ENCODE data around the gene ARID3B. TPM values are rescaled to one million over a fixed set of nuclear protein-coding genes. Genes with fewer than 3 reads are reported as not detected.

ARID3B gene
- total RNA-seq, 5 donors from 2014 or later (not counting 1 experiment from before 2014, with no cell fraction given) = 36.2 to 48.7 (median 42.9) TPM

DNA sequence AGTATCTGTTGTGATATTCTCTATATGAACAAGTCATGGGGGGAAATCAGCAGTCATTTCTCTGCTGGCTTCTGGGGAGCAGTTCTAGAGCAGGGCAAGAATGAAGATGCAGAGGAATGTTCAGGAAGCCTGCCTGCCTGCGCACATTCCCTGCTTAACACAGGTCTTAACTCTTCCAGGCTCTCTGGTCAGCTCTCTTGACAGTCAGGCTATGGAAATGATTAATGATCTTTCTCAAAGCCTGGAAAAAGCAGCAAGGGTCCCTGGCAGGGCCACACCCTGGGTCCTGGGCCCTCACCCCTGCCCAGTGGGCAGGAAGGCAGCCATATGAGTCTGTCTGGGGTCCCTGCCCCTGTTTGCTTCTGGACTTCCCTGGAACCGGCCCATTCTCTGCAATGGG, 43.2 kb downstream of the ARID3B start:
- DNase-seq (no peak), ATAC-seq (replicated peaks in 1 of 4) (no peak)
- H3K27me3 ChIP-seq (replicated peaks in 1 of 2; ENCODE audit: control insufficient read depth in 2 of 2, extremely low read depth in 1 of 2, insufficient read depth in 2 of 2, low read length in 1 of 2) = no peaks in the 10 kb centered on the region
- peak overlapping the region in 1 of 2 donors; percentile 53 for H3K27ac Mint-ChIP-seq
- no peak overlapping the region for H3K4me3 ChIP-seq (ENCODE audit: control insufficient read depth in 1 of 2, extremely low read depth in 1 of 2, low read length in 1 of 2)
- peaks cover 23% of the 10 kb centered on the region for H3K36me3 Mint-ChIP-seq
- H3K9me3 Mint-ChIP-seq = no peaks in the 10 kb centered on the region
- 70% methylated on average over 2 of the region's 2 CpGs for WGBS (ENCODE audit: insufficient coverage)
- ChIA-PET POLR2A (no interaction called here), CTCF (no interaction called here)
- H3K4me1 Mint-ChIP-seq = no peaks in the 10 kb centered on the region
- H3K4me1 ChIP-seq (ENCODE audit: control insufficient read depth in 1 of 2, extremely low read depth in 1 of 2, insufficient read depth in 2 of 2, low read length in 2 of 2) = no peaks in the 10 kb centered on the region
- H3K4me3 Mint-ChIP-seq = no peak overlapping the region
- H3K9me3 ChIP-seq = no peaks in the 10 kb centered on the region
- H3K27me3 Mint-ChIP-seq = no peaks in the 10 kb centered on the region
- H3K27ac ChIP-seq (ENCODE audit: low read length) = no peak overlapping the region
- peaks cover 9 to 63% of the 10 kb centered on the region in 2 donors for H3K36me3 ChIP-seq (ENCODE audit: control insufficient read depth in 2 of 2, extremely low read depth in 1 of 2, insufficient read depth in 1 of 2, low read length in 1 of 2)

DNA sequence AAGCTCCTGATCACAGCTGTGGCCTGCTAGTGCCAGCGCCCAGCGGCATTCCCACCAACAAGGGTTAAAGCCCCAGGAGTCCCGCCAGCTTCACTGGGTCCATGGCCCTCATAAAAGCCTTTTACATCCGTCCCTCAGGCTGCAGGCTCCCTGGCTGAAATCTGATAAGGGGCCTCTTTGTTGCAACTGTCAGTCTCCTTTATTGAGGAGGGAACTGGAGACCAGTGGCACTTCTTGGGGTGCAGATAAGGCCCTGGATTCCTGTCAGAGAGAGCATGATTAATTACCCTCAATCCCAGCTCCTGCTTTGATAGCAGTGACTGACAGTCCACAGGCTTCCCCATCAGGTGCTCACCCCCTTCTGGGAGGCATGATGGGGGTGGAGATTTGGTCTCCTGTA, 43.8 kb downstream of the ARID3B start:
- H3K4me1 Mint-ChIP-seq = no peaks in the 10 kb centered on the region
- ChIA-PET CTCF (no interaction called here), POLR2A (no interaction called here)
- no peaks in the 10 kb centered on the region for H3K4me1 ChIP-seq (ENCODE audit: control insufficient read depth in 1 of 2, extremely low read depth in 1 of 2, insufficient read depth in 2 of 2, low read length in 2 of 2)
- ATAC-seq (replicated peaks in 1 of 4) (no peak), DNase-seq (no peak)
- 90% methylated on average over 2 of the region's 4 CpGs for WGBS (ENCODE audit: insufficient coverage)
- no peaks in the 10 kb centered on the region for H3K27me3 Mint-ChIP-seq
- no peak overlapping the region for H3K4me3 Mint-ChIP-seq
- peak overlapping the region in 1 of 2 donors; percentile 53 for H3K27ac Mint-ChIP-seq
- H3K4me3 ChIP-seq (ENCODE audit: control insufficient read depth in 1 of 2, extremely low read depth in 1 of 2, low read length in 1 of 2) = no peak overlapping the region
- no peaks in the 10 kb centered on the region for H3K9me3 ChIP-seq
- no peak overlapping the region for H3K27ac ChIP-seq (ENCODE audit: low read length)
- H3K27me3 ChIP-seq (replicated peaks in 1 of 2; ENCODE audit: control insufficient read depth in 2 of 2, extremely low read depth in 1 of 2, insufficient read depth in 2 of 2, low read length in 1 of 2) = no peaks in the 10 kb centered on the region
- no peaks in the 10 kb centered on the region for H3K9me3 Mint-ChIP-seq
- peaks cover 21% of the 10 kb centered on the region for H3K36me3 Mint-ChIP-seq
- H3K36me3 ChIP-seq (ENCODE audit: control insufficient read depth in 2 of 2, extremely low read depth in 1 of 2, insufficient read depth in 1 of 2, low read length in 1 of 2) = peaks cover 9 to 64% of the 10 kb centered on the region in 2 donors

DNA sequence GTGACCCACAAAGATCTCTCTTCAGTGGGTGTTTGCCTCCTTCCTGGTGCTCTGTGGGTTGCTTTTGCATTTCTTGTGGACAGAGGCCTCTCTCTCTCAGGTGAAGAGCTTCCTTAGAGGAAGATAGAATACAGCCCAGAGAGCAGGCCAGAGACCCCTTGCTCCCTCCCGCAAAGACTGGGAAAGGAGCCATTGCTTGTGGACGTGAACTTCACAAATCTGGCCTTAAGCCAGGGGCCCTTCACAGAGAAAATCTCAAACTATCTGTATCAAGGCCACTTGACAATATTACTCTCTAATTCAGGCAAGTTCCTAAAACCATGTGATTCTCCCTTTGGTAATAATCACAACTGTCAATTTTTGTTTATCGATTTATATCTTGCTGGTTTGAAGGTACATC, 44.2 kb downstream of the ARID3B start:
- Histone ChIP-seq H3K4me3 (ENCODE audit: control insufficient read depth in 1 of 2, extremely low read depth in 1 of 2, low read length in 1 of 2) (no peak overlapping the region), H3K36me3 (ENCODE audit: control insufficient read depth in 2 of 2, extremely low read depth in 1 of 2, insufficient read depth in 1 of 2, low read length in 1 of 2) (peaks cover 9 to 65% of the 10 kb centered on the region in 2 donors), H3K9me3 (no peaks in the 10 kb centered on the region), H3K4me1 (ENCODE audit: control insufficient read depth in 1 of 2, extremely low read depth in 1 of 2, insufficient read depth in 2 of 2, low read length in 2 of 2) (no peaks in the 10 kb centered on the region), H3K27ac (ENCODE audit: low read length) (no peak overlapping the region), H3K27me3 (replicated peaks in 1 of 2; ENCODE audit: control insufficient read depth in 2 of 2, extremely low read depth in 1 of 2, insufficient read depth in 2 of 2, low read length in 1 of 2) (no peaks in the 10 kb centered on the region)
- Mint-ChIP-seq H3K36me3 (peaks cover 24% of the 10 kb centered on the region), H3K9me3 (no peaks in the 10 kb centered on the region), H3K27ac (no peak overlapping the region), H3K4me3 (no peak overlapping the region), H3K27me3 (no peaks in the 10 kb centered on the region), H3K4me1 (no peaks in the 10 kb centered on the region)
- WGBS (ENCODE audit: insufficient coverage) = 92% methylated on average over 2 of the region's 3 CpGs
- CTCF ChIA-PET = no interaction called here
- DNase-seq (no peak), ATAC-seq (replicated peaks in 1 of 4) (no peak)
- POLR2A ChIA-PET = no interaction called here

DNA sequence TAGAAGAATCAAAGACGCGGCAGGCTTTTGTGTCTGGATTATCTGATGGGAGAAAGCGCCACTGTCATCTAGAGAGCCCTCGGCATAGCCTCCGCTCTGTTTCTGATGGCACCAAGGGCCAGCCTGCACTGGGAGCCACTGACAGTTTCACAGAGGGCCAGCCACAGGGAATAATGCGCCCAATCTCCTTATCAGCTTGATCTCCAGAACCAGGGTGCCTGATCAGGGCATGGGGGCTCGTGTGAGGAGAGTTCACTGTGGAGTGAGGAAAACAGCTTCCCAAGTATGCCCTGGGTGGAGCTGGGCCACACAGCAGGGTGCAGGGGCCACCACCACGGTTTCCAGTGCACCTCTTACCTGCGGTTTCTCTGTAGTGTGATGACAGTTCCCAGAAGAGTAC, 44.8 kb downstream of the ARID3B start:
- no peak overlapping the region for H3K27ac ChIP-seq (ENCODE audit: low read length)
- H3K4me1 Mint-ChIP-seq = no peaks in the 10 kb centered on the region
- no peaks in the 10 kb centered on the region for H3K4me1 ChIP-seq (ENCODE audit: control insufficient read depth in 1 of 2, extremely low read depth in 1 of 2, insufficient read depth in 2 of 2, low read length in 2 of 2)
- ATAC-seq (replicated peaks in 1 of 4) (no peak), DNase-seq (no peak)
- H3K4me3 Mint-ChIP-seq = no peak overlapping the region
- H3K36me3 Mint-ChIP-seq = peaks cover 29% of the 10 kb centered on the region
- ChIA-PET POLR2A (no interaction called here), CTCF (no interaction called here)
- WGBS (ENCODE audit: insufficient coverage) = 97% methylated on average over 6 of the region's 9 CpGs
- H3K4me3 ChIP-seq (ENCODE audit: control insufficient read depth in 1 of 2, extremely low read depth in 1 of 2, low read length in 1 of 2) = no peak overlapping the region
- no peaks in the 10 kb centered on the region for H3K27me3 Mint-ChIP-seq
- H3K36me3 ChIP-seq (ENCODE audit: control insufficient read depth in 2 of 2, extremely low read depth in 1 of 2, insufficient read depth in 1 of 2, low read length in 1 of 2) = peaks cover 7 to 65% of the 10 kb centered on the region in 2 donors
- no peak overlapping the region for H3K27ac Mint-ChIP-seq
- H3K27me3 ChIP-seq (replicated peaks in 1 of 2; ENCODE audit: control insufficient read depth in 2 of 2, extremely low read depth in 1 of 2, insufficient read depth in 2 of 2, low read length in 1 of 2) = no peaks in the 10 kb centered on the region
- H3K9me3 Mint-ChIP-seq = no peaks in the 10 kb centered on the region
- no peaks in the 10 kb centered on the region for H3K9me3 ChIP-seq

DNA sequence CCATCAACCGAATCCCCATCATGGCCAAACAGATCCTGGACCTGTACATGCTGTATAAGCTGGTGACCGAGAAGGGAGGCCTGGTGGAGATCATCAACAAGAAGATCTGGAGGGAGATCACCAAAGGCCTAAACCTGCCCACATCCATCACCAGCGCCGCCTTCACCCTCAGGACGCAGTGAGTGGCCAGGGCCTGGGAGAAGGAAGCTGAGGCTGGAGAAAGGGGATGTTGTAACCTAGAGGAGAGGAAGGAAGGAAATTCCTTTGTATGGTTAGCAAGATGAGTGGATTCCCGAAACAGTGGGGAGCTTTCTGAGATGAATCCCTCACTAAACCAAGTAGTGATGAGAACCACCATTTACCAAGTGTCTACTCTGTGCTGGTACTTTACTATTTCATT, 48.8 kb downstream of the ARID3B start:
- Histone ChIP-seq H3K27me3 (replicated peaks in 1 of 2; ENCODE audit: control insufficient read depth in 2 of 2, extremely low read depth in 1 of 2, insufficient read depth in 2 of 2, low read length in 1 of 2) (no peaks in the 10 kb centered on the region), H3K36me3 (ENCODE audit: control insufficient read depth in 2 of 2, extremely low read depth in 1 of 2, insufficient read depth in 1 of 2, low read length in 1 of 2) (peaks cover 32 to 75% of the 10 kb centered on the region in 2 donors), H3K27ac (ENCODE audit: low read length) (no peak overlapping the region), H3K9me3 (no peaks in the 10 kb centered on the region), H3K4me3 (ENCODE audit: control insufficient read depth in 1 of 2, extremely low read depth in 1 of 2, low read length in 1 of 2) (no peak overlapping the region), H3K4me1 (ENCODE audit: control insufficient read depth in 1 of 2, extremely low read depth in 1 of 2, insufficient read depth in 2 of 2, low read length in 2 of 2) (no peaks in the 10 kb centered on the region)
- WGBS (ENCODE audit: insufficient coverage) = 100% methylated on average over 1 of the region's 6 CpGs
- Mint-ChIP-seq H3K4me3 (no peak overlapping the region), H3K9me3 (no peaks in the 10 kb centered on the region), H3K27me3 (no peaks in the 10 kb centered on the region), H3K4me1 (no peaks in the 10 kb centered on the region), H3K27ac (no peak overlapping the region), H3K36me3 (peaks cover 30% of the 10 kb centered on the region)
- no peak for ATAC-seq (replicated peaks in 1 of 4)
- ChIA-PET POLR2A (interaction anchor here in 1 of 2 donors (0.5 kb wide), 1 partner anchor 40 kb away, joined by 4 read pairs; no protein-coding TSS in a partner anchor), CTCF (no interaction called here)
- no peak for DNase-seq

- Mint-ChIP-seq H3K4me3 (no peak overlapping the region), H3K4me1 (no peaks in the 10 kb centered on the region), H3K27ac (no peak overlapping the region), H3K9me3 (no peaks in the 10 kb centered on the region), H3K36me3 (peaks cover 24% of the 10 kb centered on the region), H3K27me3 (no peaks in the 10 kb centered on the region)
- ATAC-seq (replicated peaks in 1 of 4) = no peak
- Histone ChIP-seq H3K27ac (ENCODE audit: low read length) (no peak overlapping the region), H3K4me1 (ENCODE audit: control insufficient read depth in 1 of 2, extremely low read depth in 1 of 2, insufficient read depth in 2 of 2, low read length in 2 of 2) (no peaks in the 10 kb centered on the region), H3K4me3 (ENCODE audit: control insufficient read depth in 1 of 2, extremely low read depth in 1 of 2, low read length in 1 of 2) (no peak overlapping the region), H3K9me3 (no peaks in the 10 kb centered on the region), H3K36me3 (ENCODE audit: control insufficient read depth in 2 of 2, extremely low read depth in 1 of 2, insufficient read depth in 1 of 2, low read length in 1 of 2) (peaks cover 29 to 60% of the 10 kb centered on the region in 2 donors), H3K27me3 (replicated peaks in 1 of 2; ENCODE audit: control insufficient read depth in 2 of 2, extremely low read depth in 1 of 2, insufficient read depth in 2 of 2, low read length in 1 of 2) (no peaks in the 10 kb centered on the region)
- POLR2A ChIA-PET = no interaction called here
- DNase-seq = no peak
- CTCF ChIA-PET = no interaction called here
- 100% methylated on average over 1 of the region's 3 CpGs for WGBS (ENCODE audit: insufficient coverage)
Observed at GRCh38 chr15:74592222-74592621, 51.2 kb downstream of the ARID3B start.

DNA sequence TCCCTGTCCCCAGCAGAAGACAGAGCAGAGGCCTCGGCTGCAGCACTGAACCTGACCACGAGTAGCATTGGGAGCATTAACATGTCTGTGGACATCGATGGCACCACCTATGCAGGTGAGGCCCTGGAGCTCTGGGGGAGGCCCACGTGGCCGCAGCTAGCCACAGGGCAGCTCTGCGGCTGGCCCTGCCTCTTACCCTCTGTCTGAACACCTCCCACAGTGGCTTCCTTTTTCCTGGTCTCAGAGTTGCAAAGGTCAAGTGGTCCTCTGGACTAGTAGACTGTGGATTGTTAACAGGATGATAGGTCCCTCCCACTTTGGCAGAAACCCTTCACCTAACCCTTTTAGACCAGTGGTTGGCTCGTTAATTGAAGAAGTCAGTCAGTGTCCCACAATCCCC, 52.1 kb downstream of the ARID3B start:
- H3K9me3 Mint-ChIP-seq = no peaks in the 10 kb centered on the region
- H3K36me3 Mint-ChIP-seq = peaks cover 24% of the 10 kb centered on the region
- H3K27me3 ChIP-seq (replicated peaks in 1 of 2; ENCODE audit: control insufficient read depth in 2 of 2, extremely low read depth in 1 of 2, insufficient read depth in 2 of 2, low read length in 1 of 2) = no peaks in the 10 kb centered on the region
- DNase-seq = no peak
- H3K4me3 Mint-ChIP-seq = no peak overlapping the region
- H3K27me3 Mint-ChIP-seq = no peaks in the 10 kb centered on the region
- POLR2A ChIA-PET = no interaction called here
- peaks cover 0 to 5% of the 10 kb centered on the region in 2 experiments for H3K4me1 ChIP-seq (ENCODE audit: control insufficient read depth in 1 of 2, extremely low read depth in 1 of 2, insufficient read depth in 2 of 2, low read length in 2 of 2)
- H3K36me3 ChIP-seq (ENCODE audit: control insufficient read depth in 2 of 2, extremely low read depth in 1 of 2, insufficient read depth in 1 of 2, low read length in 1 of 2) = peaks cover 29 to 59% of the 10 kb centered on the region in 2 donors
- no peak overlapping the region for H3K4me3 ChIP-seq (ENCODE audit: control insufficient read depth in 1 of 2, extremely low read depth in 1 of 2, low read length in 1 of 2)
- CTCF ChIA-PET = no interaction called here
- WGBS (ENCODE audit: insufficient coverage) = 97% methylated on average over 5 of the region's 7 CpGs
- ATAC-seq (replicated peaks in 1 of 4) = no peak
- no peaks in the 10 kb centered on the region for H3K9me3 ChIP-seq
- H3K27ac ChIP-seq (ENCODE audit: low read length) = no peak overlapping the region
- no peak overlapping the region for H3K27ac Mint-ChIP-seq
- H3K4me1 Mint-ChIP-seq = peaks cover 4 to 5% (median 4%) of the 10 kb centered on the region in 3 donors
